GM18873 (cell line): ENCODE data around the gene SLC25A4.
A peak's percentile ranks its signal among the peaks of the same experiment; 100 is the strongest.
"Not testable (repeated sequence)": the region's sequence is repeated elsewhere in the genome, so short reads cannot be mapped to it uniquely, and the experiment has no call there.

ENCODE experiments used
- ATAC-seq: cut with Tn5 transposase; IDR thresholded peaks from one replicate; pipeline ENCODE4 v1.9.1; 2021; ENCODE audit warnings: mild to moderate bottlenecking, moderate library complexity, moderate number of reproducible peaks; ENCODE audit not compliant: unreplicated experiment, low FRiP score

Gene SLC25A4

GRCh38 chr4:185171373-185172071 lies 28.5 kb downstream of the SLC25A4 start:
- ATAC-seq = peak; percentile 75

DNA sequence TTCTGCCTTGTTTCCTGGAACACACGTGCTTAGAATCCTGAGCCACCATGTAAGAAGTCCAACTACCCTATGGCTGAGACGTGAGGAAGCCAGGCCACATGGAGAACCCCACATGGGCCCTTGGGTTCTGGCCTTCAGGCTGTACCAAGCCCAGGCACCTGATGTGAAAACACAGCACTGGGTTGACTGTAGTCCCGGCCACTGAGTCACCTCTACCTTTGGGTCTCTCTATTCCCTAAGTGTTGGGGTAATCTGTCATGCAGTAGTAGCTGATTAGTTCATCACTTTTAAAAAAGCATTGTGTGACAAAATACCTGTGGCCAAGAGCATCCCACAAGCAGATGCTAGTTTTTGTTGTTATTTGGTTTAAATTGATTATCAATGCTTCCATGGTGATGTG lies 36.4 kb downstream of the SLC25A4 start:
- no peak for ATAC-seq

- no peak for ATAC-seq
These were observed 39.2 kb downstream of the SLC25A4 start for GRCh38 chr4:185182239-185182638.

GRCh38 chr4:185183622-185184281 lies 40.7 kb downstream of the SLC25A4 start:
- ATAC-seq = no peak

- no peak for ATAC-seq
These were observed 43.7 kb downstream of the SLC25A4 start for GRCh38 chr4:185186769-185187168.

- no peak for ATAC-seq
These were observed 46.7 kb downstream of the SLC25A4 start for GRCh38 chr4:185189606-185190305.

- ATAC-seq = no peak
These were observed 47.3 kb downstream of the SLC25A4 start for GRCh38 chr4:185190306-185190856.

DNA sequence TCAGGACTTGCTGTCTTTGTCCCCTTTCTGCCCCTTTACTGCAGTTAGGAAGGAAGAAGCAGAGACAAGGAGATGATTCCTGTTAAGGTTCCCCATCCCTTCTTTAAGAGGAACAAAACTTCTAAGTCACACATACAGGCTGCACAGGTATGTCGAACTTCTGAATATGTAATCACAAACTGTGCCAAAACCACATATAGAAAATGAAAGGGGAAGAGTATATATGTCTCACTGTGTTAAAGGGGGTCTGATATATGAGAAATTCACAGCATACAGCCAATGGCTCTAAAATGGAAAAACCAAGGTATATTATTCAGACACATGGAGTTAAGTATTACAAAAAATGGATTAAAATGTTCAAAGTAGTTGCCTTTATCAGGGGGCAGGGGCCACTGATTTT lies 49.0 kb downstream of the SLC25A4 start:
- peak; percentile 48 for ATAC-seq

- ATAC-seq = no peak
These were observed 52.1 kb downstream of the SLC25A4 start for GRCh38 chr4:185194924-185195888.

DNA sequence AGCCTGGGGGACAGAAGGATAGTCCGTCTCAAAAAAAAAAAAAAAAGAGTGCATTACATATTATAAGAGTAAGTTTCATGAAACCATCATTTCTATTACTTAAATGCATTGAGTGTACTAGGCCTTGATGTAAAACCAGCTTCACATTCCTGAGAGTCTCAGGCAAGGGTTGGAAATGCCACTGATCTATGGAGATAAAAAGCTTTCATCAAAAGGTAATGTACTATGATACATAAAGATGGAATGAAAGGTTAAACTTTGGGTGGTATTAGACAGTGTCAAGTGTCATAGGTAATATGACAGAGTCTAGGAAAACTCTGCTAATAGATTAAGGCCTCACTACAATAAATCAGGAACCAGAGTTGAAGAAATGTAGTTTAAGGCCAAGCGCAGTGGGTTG lies 53.4 kb downstream of the SLC25A4 start:
- ATAC-seq = no peak

GRCh38 chr4:185198189-185198588 lies 55.1 kb downstream of the SLC25A4 start:
- not testable (repeated sequence) for ATAC-seq
